Skeletal muscle cell (primary cell): ENCODE measurements around the gene CDH12.
"Not testable (repeated sequence)": the region's sequence is repeated elsewhere in the genome, so short reads cannot be mapped to it uniquely, and the experiment has no call there.

ENCODE experiments used
- DNase-seq: peaks from one replicate; pipeline ENCODE4 v3.0.0-alpha.2; 2010; ENCODE audit warnings: low read depth
- H3K4me3 ChIP-seq: 2 replicates; pipeline ENCODE4 v1.5.1; 2011; ENCODE audit warnings: low read depth, mild to moderate bottlenecking, control low read depth, low read length, moderate library complexity

CDH12 gene

GRCh38 chr5:22596404-22596970, 256.7 kb downstream of the CDH12 start:
- DNase-seq: peak; percentile 49
- H3K4me3 ChIP-seq: no peak overlapping the region

GRCh38 chr5:22594491-22594890, 258.7 kb downstream of the CDH12 start:
- no peak for DNase-seq

GRCh38 chr5:22593592-22593991, 259.6 kb downstream of the CDH12 start:
- no peak overlapping the region for H3K4me3 ChIP-seq
- no peak for DNase-seq

More at GRCh38 chr5:22594491-22594890, 258.7 kb downstream of the CDH12 start:
- no peak overlapping the region for H3K4me3 ChIP-seq

GRCh38 chr5:22591461-22591860, 261.7 kb downstream of the CDH12 start:
- H3K4me3 ChIP-seq: no peak overlapping the region
- DNase-seq: no peak

- DNase-seq: no peak
- H3K4me3 ChIP-seq: no peak overlapping the region
Measured at GRCh38 chr5:22590677-22591268, 262.4 kb downstream of the CDH12 start.

GRCh38 chr5:22577711-22578110, 275.4 kb downstream of the CDH12 start:
- H3K4me3 ChIP-seq: no peak overlapping the region
- DNase-seq: no peak

GRCh38 chr5:22577006-22577405, 276.1 kb downstream of the CDH12 start:
- DNase-seq: no peak
- H3K4me3 ChIP-seq: no peak overlapping the region

GRCh38 chr5:22572941-22573340, 280.2 kb downstream of the CDH12 start:
- DNase-seq: no peak
- no peak overlapping the region for H3K4me3 ChIP-seq

- no peak for DNase-seq
- H3K4me3 ChIP-seq: no peak overlapping the region
Measured at GRCh38 chr5:22567983-22568382, 285.2 kb downstream of the CDH12 start.

GRCh38 chr5:22560147-22560546, 293.0 kb downstream of the CDH12 start:
- no peak overlapping the region for H3K4me3 ChIP-seq
- peak; percentile 69 for DNase-seq

- H3K4me3 ChIP-seq: no peak overlapping the region
- no peak for DNase-seq
Measured at GRCh38 chr5:22557251-22557650, 295.9 kb downstream of the CDH12 start.

- DNase-seq: no peak
- no peak overlapping the region for H3K4me3 ChIP-seq
Measured at GRCh38 chr5:22554475-22554874, 298.7 kb downstream of the CDH12 start.

GRCh38 chr5:22549876-22550671, 303.1 kb downstream of the CDH12 start:
- no peak for DNase-seq
- H3K4me3 ChIP-seq: no peak overlapping the region

- DNase-seq: no peak
- H3K4me3 ChIP-seq: no peak overlapping the region
Measured at GRCh38 chr5:22542340-22542739, 310.8 kb downstream of the CDH12 start.

GRCh38 chr5:22541037-22541436, 312.1 kb downstream of the CDH12 start:
- DNase-seq: no peak
- no peak overlapping the region for H3K4me3 ChIP-seq

- DNase-seq: no peak
- H3K4me3 ChIP-seq: no peak overlapping the region
Measured at GRCh38 chr5:22539762-22540161, 313.4 kb downstream of the CDH12 start.

GRCh38 chr5:22531986-22532385, 321.2 kb downstream of the CDH12 start:
- H3K4me3 ChIP-seq: no peak overlapping the region
- no peak for DNase-seq

GRCh38 chr5:22521521-22521920, 331.6 kb downstream of the CDH12 start:
- H3K4me3 ChIP-seq: no peak overlapping the region
- DNase-seq: no peak

- DNase-seq: not testable (repeated sequence)
Measured at GRCh38 chr5:22516497-22516896, 336.6 kb downstream of the CDH12 start.

GRCh38 chr5:22514231-22514630, 338.9 kb downstream of the CDH12 start:
- no peak for DNase-seq
- H3K4me3 ChIP-seq: no peak overlapping the region

More at GRCh38 chr5:22516497-22516896, 336.6 kb downstream of the CDH12 start:
- H3K4me3 ChIP-seq: not testable (repeated sequence)

GRCh38 chr5:22505891-22506290, 347.3 kb downstream of the CDH12 start:
- H3K4me3 ChIP-seq: no peak overlapping the region
- DNase-seq: no peak
